Stimulated activated CD8-positive, alpha-beta memory T cell treated with anti-CD3 and anti-CD28 coated beads, Interleukin-12 subunit alpha, Interleukin-12 subunit beta, amount 100 ng/mL, for 24 hours (primary cell): ENCODE results near the gene LRMDA.

ENCODE experiments used
- DNase-seq: peaks from one replicate; pipeline ENCODE4 v3.0.0-alpha.2; 2020; ENCODE audit errors: extremely low read depth

Gene LRMDA

DNA sequence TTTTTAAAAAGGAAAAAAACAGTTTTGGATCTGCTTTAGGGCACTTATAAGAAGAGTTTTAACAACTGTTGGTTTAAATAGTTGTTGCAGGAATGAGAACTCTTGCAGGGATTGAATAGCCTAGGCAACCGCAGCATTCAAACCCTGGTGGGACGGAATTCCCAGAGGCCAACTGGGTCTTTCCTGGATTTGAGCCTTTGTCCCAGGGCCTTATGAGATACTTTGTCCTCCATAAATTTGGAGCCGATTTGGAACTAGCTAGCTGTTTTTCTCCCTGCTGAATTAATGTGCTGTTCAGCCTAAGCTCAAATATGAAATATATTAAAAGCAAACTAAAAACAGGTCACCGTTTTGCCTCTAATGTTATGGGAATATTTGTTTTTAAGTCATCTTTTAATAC is 109.6 kb downstream of the LRMDA start:
- DNase-seq: no peak

DNA sequence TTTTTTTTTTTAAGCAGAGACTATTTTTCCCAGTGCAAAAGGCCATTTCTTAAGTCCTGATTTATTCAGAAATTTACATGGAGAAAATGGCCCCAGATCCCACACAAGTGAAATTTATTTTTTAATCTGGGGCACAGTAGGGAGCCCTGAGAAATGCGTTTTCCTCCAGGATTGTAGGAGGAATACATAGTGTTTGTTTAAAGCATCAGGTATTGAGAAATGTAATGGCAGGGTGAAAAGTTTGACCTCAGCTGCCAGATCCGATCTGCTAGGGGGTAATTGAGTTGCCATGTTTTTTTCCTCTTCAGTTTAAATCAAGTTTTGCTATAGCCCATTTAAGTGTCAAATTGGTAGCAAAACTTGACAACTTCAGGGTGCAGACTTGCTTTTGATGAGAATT is 110.0 kb downstream of the LRMDA start:
- no peak for DNase-seq

DNA sequence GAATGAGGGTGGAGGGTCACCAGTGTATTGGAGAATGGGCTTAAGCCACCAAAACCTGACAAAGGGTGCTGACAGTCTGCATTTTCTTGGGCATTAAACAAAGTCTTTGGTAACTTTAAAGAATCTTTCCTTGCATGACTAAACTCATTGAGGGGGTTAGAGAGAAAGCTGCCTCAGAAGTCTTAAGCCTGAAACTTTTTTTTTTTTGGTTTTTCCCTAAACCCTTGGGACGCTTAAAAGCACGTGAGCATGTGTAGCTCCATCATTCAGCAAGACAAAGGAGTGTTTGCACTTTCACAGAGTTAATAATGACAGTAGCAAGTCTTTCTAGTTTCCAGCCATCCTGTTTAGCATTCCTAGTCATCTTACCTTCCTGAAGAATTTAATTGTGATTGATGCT is 110.7 kb downstream of the LRMDA start:
- DNase-seq: no peak

DNA sequence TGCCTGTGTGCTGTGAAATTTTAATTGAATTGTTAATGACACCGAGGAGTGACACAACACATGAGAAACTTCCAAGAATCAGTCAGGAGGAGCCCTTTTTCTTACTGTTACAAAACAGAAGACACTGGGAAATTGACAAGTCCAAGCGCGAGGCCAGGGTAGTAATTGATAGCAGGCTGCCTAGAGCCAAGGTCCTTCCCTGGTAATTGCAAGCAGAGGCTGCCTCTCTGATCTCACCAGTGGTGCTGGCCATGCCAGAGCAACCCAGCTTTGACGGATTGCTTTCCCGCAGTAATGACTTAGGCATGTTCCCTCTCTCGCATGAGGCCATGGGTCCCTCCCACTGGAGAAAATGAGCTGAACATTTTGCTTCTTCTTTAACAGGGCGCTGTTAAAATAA is 111.5 kb downstream of the LRMDA start:
- DNase-seq: no peak

DNA sequence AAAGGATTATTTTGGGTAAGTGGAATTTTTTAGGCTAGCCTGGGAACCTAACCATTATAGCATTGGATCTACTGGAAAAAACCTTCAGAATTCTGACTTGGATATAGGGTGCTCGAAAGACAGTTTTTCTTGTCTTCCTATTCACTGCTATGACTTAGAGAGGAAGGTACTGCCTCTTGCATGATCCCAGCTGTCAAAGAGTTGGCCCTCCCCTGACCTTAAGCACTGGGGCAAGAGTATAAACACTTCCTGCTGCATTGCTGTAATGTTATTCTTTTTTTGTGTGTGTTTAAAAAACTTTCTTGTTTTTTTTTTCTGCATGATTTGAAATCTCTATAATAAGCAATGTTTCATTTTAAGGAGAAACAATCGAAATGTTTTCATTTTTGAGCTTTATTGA is 113.0 kb downstream of the LRMDA start:
- no peak for DNase-seq

DNA sequence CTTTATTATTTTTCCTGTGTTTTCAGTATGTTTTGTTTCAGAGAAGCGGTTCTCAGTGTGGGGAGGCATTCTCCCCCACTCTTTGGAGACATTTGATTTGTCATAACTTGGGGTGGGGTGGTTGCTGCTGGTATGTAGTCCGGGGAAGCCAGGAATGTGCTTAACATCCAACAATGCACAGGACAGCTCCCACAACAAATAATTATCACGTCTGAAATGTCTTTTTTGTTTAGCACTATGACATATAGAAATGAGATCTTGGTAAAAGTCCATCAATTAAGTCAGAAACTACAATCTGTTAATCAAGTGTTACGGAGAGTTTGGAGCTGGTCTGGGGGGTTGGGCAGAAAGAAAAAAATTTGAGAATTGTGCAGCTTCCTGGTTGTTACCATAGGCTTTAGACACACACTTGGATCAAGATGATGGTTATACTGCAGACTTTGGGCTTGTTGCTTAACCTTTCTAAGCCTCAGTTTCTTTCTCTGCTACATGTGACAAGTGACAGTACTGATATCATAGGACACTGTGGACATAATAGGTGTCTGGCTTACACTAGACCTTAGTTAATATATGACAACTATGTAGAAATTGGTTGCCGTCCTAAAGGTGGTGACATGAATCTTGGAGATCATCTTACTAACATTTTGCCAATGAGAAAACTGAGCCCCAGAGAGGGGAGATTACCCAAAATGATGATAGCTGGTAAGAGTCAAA is 113.7 kb downstream of the LRMDA start:
- DNase-seq: no peak

DNA sequence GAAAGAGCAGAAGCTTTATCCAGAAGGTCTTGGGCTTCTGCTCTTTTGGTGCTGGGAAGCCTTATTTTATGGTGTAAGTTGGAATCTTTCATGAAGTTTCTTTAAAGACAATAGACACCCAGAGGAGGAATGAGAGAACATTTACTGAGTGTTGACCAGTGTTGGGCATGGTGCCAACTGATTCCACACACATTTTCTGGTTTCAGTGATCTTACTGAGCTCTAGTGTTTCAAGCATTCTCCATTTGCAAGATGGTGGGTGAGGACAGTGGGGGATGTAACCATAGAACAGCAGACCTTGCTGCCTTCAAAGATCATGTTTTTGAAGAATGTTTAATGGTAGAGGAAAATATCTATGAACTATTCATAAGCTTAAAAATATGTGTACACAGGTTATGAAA is 114.6 kb downstream of the LRMDA start:
- DNase-seq: no peak

DNA sequence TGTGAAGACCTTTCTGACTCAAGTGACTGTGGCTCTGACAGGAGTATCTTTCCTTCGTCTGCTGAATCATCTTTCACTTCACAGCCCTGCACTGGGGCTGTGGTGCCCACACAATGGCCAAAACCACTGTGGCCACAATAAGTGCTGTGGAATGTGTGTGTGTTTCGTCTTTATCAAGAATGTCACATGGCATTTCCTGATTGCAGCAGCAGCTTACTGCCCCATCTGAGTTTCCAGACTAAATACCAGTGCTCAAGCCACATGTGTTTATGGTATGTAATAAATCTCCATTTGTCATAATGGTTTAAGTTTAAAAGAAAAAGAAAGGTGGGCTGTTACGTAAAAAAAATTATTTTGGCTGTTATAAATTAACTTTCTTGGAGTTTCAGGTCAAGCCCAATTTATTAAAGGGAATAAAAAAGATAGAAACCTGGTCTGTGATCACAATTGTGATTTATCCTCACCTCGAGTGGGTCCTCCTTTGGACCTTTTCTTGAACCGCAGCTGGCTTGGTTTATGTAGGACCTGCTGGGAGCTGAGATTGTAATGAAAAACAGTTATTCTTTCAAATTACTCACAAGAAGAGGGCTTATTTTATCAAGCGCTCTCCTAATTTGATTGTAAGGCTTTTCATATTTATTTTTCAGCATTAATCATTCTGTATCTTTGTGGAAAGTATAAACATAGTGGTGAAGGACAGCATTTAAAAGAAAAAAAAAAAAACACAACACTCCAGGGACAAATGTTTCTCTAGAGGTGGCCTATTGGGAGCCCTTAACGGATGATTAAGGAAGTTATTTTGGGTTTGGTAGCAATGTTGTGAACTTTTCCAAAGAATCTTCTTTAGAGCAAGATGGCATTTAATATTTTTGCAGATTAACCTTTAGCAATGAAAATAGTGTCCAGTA is 116.2 kb downstream of the LRMDA start:
- DNase-seq: no peak

DNA sequence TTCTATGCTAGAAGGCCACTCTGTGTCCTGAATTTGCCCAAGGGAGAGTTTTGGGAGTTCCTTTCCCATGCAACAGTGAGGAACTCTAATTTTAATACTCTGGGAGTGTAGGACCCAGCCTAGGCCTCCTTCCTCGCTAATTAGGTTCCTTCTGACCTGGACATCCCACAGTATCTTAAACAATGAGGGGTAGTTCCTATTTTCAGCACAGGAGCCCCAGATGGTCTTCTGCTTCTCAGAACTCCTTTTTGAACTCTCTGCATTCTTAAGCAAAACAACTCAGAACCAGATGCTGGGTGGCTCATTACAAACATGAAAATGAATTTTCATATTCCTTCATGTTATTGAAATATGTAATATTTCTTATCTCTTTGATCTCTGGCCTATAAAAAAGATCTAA is 116.9 kb downstream of the LRMDA start:
- DNase-seq: no peak

DNA sequence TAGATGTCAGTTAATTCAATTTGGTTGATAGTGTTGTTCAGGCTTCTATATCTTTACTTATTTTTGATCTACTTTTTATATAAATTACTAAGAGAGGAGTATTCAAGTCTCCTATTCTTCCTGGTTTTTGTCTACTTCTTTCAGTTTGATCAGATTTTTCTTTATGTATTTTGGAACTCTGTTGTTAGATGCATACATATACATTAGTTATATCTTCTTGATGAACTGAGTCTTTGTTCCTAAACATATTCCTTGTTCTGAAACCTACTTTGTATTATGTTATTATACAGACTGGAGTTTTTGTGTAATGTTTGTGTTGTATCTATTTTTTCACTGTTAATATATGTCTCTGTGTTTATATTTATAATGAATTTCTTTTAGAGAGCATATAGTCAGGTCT is 118.8 kb downstream of the LRMDA start:
- no peak for DNase-seq

DNA sequence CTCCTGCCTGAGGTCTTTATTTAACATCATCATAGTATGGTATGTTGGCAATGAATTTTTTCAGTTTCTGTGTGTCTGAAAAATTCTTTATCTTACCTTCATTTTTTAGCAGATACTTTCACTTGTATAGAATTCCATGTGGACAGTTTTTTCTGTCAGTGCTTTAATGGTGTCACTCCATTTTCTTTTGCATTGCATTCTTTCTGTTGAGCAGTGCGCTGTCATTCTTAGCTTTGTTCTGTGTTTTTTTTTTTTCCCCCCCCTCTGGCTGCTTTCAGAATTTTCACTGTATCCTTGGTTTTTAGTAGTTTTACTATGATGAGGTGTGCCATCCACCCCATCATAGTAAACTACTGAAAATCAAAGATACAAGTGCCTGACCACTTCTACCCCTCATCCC is 120.7 kb downstream of the LRMDA start:
- DNase-seq: no peak

DNA sequence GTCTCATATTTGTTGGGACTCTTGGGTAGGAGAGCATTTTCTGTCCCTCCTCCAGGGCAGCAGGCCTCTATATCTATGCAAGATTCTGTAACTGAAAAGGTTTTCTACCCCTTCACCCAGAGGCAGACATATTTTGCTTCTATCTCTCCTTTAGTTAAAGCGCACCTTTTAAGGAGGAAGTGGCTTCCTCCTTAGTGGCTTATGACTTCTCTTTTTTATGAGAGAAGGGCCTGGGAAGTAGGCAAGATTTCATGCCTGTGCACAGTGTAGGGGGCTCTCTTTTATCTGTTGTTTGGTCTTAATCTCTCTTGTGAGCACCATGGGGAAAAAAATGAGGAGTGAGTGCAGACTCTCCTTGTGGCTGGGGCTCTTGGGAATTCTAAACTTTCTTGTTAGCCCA is 122.1 kb downstream of the LRMDA start:
- DNase-seq: no peak

DNA sequence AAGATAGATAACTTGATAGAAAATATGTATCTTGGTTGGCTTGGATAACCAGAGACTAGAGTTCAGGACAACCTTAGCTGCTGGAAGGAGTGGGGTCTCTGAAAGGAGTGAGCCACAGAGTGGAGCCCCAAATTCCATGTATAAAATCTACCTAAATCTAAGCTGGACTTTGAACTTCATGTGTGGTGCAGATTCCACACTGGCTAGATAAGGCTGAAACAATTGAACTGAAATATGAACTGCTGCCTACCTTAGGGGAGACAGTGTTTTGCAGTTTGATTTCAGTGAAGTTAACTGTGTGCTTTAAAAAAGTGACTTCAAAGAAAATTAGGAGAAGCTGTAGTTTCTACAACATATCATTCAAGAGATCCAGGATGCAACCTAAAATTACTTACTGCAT is 123.9 kb downstream of the LRMDA start:
- no peak for DNase-seq

DNA sequence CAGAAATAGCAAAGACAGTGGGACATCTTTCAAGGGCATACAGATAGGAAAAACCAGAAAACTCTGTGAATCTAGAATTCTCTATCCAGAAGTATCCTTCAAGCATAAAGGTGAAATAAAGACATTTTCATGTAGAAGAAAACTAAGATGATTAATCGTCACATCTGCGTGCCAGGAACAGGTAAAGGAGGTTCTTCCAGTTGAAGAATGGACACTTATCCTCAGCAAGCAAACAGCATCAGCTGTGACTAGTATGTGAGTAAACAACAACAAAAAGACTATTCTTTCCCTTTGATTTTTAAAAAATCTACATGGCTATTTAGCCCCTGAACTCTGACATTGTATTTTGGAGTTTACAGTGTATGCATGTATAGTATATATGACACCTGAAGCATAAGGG is 124.9 kb downstream of the LRMDA start:
- DNase-seq: no peak

DNA sequence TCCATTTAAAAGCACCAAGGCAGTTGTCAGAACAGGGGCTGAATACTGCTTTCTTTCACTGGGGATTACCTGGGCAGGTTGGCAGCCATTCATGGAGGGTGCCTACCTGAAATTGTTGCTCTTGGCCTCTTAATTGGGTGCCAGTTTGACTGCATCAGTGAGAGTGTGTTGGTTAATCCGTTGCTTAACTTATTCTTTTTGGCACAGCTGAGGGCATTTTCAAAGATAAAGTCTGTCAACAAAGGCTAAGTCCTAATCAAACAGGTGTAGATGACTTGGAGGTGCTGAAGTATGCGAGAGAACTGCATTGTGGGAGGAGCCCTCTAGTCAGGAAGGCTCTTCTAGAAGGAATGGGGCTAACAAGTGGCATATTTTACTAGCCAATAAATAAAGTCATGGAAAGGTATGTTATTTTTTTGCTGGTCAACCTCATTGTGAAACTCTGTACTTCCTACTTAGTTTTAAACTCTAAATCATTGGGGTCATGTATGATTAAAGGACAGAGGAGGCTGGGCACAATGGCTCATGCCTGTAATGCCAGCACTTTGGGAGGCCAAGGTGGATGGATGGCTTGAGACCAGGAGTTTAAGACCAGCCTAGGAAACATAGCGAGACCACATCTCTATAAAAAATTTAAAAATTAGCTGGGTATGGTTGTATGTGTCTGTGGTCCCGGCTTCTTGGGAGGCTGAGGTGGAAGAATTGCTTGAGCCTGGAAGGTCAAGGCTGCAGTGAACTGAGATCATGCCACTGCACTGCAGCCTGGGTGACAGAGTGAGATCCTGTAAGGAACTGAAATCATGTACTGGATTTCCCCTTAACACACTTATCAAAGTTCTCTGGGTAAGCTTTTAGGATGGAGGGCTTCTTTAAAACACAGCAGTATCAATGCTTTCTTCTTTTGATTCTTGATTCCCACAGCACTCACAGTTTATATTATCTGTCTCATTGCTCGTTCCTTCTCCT is 134.1 kb downstream of the LRMDA start:
- DNase-seq: no peak

DNA sequence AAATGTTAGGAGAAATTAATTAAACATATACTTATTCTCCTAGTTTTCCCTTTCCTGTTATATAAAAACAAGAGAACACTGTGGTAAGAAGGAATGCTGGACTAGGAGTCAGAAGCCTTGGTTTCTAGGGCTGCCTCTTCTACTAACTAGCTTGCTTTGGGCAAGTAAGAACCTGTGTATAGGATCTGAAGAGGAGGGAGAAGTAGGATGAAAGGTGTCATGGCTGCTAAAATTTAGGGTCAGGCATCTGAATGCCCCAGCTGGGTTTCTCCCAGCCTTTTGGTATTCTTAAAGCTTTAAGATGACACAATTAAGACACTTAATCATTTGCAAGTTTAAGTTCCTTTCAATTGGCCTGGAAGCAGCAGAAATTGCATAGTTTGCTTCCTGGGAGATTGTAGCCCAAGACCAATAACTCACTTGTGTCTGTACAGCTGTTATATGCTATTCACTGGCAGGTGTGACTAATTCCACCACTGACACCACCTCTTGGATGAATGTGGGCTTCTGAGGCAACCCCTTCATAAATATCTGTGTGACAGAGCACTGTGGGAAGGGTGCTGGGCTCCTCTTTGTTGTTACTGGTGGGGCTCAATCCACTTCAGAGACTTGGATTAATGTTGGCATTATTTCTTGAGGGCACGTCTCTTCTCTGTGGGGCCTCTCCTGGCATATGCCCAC is 137.2 kb downstream of the LRMDA start:
- DNase-seq: no peak

DNA sequence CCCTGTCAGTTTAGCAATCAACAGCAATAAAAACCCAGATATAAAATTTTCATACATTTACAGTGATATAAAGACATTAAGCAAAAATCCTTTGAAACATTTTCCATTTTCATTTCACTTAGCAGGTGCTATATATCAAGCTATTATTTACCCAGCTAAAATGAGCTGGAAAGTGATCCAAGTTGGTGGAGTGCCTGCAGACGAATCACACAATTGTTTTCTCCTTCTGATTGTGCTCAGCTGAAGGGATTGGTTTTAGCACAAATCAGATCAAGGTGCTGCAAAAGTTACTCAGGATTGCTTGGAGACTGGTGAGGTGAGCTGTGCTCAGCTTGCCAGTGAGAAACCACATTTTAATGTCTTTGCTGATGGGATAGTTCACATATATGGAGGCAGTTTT is 138.1 kb downstream of the LRMDA start:
- no peak for DNase-seq

DNA sequence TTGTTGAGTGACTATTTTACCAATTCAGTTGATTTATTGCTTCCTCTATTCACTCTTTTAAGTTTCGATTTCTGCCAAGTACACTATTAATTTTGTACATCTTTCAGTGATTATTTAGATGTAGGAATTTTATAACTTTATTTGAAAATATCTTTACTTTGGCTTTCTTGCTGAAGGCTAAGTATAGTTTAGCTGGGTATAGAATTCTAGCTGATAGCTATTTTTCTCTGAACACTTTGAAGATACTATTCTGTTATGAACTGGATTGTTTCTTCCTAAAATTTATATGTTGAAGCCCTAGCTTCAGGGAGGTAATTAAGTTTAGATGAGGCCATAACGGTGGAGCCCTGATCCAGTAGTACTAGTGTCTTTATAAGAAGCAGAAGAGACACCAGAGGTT is 141.1 kb downstream of the LRMDA start:
- no peak for DNase-seq

DNA sequence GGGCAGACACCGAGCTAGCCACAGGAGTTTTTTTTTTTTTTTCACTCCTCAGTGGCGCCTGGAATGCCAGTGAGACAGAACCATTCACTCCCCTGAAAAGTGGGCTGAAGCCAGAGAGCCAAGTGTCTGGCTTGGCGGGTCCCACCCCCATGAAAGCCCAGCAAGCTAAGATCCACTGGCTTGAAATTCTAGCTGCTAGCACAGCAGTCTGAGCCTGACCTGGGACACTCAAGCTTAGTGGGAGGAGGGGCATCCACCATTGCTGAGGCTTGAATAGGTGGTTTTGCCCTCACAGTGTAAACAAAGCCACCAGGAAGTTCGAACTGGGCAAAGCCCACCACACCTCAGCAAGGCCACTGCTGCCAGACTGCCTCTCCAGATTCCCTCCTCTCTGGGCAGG is 144.5 kb downstream of the LRMDA start:
- DNase-seq: no peak

DNA sequence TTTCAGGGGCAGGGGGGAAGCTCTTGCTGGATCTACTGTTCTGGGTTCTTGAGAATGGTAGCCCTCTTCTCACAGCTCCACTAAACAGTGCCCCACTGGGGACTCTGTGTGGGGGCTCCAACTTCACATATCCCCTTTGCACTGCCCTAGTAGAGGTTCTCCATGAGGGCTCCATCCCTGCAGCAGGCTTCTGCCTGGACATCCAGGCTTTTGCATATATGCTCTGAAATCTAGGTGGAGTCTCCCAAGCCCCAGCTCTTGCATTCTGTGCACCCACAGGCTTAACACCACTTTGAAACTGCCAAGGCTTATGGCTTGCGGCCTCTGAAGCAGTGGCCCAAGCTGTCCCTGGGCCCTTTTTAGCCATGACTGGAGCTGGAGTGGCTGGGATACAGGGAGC is 150.7 kb downstream of the LRMDA start:
- no peak for DNase-seq

DNA sequence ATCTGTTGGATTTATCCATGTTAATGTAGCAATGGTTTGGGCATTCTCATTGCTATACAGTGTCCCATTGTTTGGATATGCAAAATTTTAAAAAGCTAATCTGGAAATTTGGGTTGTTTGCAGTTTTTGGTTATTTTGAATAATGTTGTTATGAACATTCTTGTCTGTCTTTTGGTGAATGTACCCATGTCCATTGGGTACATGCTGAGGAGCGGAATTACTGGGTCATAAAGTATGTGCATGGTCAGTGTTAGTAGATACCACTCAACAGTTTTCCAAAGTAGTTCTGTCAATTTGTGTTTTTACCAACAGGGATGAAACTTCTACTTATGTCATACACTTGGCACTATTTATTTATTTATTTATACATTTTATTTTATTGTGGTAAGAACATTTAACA is 153.9 kb downstream of the LRMDA start:
- no peak for DNase-seq

DNA sequence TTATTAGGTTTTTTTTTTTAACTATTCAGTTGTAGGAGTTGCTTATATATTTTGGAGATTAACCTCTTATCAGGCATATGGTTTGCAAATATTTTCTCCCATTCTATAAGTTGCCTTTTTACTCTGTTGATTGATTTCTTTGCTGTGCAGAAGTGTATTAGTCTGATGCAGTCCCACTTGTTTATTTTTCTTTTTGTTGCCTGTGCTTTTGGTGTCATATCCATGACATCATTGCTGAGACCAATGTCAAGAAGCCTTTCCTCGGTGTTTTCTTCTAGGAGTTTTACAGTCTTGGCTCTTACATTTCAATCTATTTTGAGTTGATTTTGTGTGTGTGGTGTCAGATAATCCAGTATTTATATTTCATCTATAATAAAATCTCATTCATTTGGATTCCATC is 155.4 kb downstream of the LRMDA start:
- DNase-seq: no peak
